Smooth muscle cell of the brain vasculature (primary cell): Measurements from ENCODE around the gene TREML1.

Experiments
- DNase-seq: peaks from one replicate; pipeline ENCODE4 v3.0.0-alpha.2; 2012; ENCODE audit warnings: low read depth, low spot score

The TREML1 gene

GRCh38 chr6:41179163-41179562 lies 25.0 kb upstream of the TREML1 start:
- DNase-seq = no peak

- no peak for DNase-seq
Measured at GRCh38 chr6:41177695-41178094, 23.5 kb upstream of the TREML1 start.

- no peak for DNase-seq
Measured at GRCh38 chr6:41177287-41177686, 23.1 kb upstream of the TREML1 start.

- DNase-seq = no peak
Measured at GRCh38 chr6:41176189-41176588, 22.0 kb upstream of the TREML1 start.

GRCh38 chr6:41175084-41175483 lies 20.9 kb upstream of the TREML1 start:
- no peak for DNase-seq

- DNase-seq = no peak
Measured at GRCh38 chr6:41174610-41175009, 20.5 kb upstream of the TREML1 start.

GRCh38 chr6:41171908-41172307 lies 17.8 kb upstream of the TREML1 start:
- DNase-seq = no peak

- no peak for DNase-seq
Measured at GRCh38 chr6:41170547-41171160, 16.5 kb upstream of the TREML1 start.

- no peak for DNase-seq
Measured at GRCh38 chr6:41167173-41167963, 13.2 kb upstream of the TREML1 start.

GRCh38 chr6:41164551-41165120 lies 10.5 kb upstream of the TREML1 start:
- DNase-seq = no peak

GRCh38 chr6:41163419-41163717 lies 9.2 kb upstream of the TREML1 start:
- DNase-seq = no peak

- DNase-seq = no peak
Measured at GRCh38 chr6:41162687-41163418, 8.7 kb upstream of the TREML1 start, which contains the start of gene TREM2. Gene TREM2 (minus strand): TSS chr6:41163116. CDS start chr6:41163082, 34 bp downstream.

GRCh38 chr6:41161851-41162552 lies 7.9 kb upstream of the TREML1 start:
- no peak for DNase-seq

GRCh38 chr6:41161380-41161779 lies 7.2 kb upstream of the TREML1 start:
- DNase-seq = no peak

- DNase-seq = no peak
Measured at GRCh38 chr6:41160933-41161332, 6.8 kb upstream of the TREML1 start.

GRCh38 chr6:41159415-41160082 lies 5.4 kb upstream of the TREML1 start:
- DNase-seq = no peak

GRCh38 chr6:41157323-41157722 lies 3.2 kb upstream of the TREML1 start:
- DNase-seq = no peak

- DNase-seq = no peak
Measured at GRCh38 chr6:41156771-41157170, 2.6 kb upstream of the TREML1 start.

GRCh38 chr6:41156001-41156400 lies 1.9 kb upstream of the TREML1 start:
- DNase-seq = no peak

- DNase-seq = no peak
Measured at GRCh38 chr6:41155132-41155805, 1.1 kb upstream of the TREML1 start.

GRCh38 chr6:41153451-41153850 lies 696 bp downstream of the TREML1 start:
- DNase-seq = no peak
